Measurements from ENCODE around the gene IGDCC3.
"Not testable (repeated sequence)": the region's sequence is repeated elsewhere in the genome, so short reads cannot be mapped to it uniquely, and the experiment has no call there.

IGDCC3 gene

GRCh38 chr15:65410972-65411371 is 33.2 kb upstream of the IGDCC3 start:
- Mint-ChIP-seq H3K9me3 (no peaks in the 10 kb centered on the region), H3K4me1 (no peaks in the 10 kb centered on the region), H3K36me3 (no peaks in the 10 kb centered on the region), H3K27ac (no peak overlapping the region), H3K27me3 (peaks cover 4% of the 10 kb centered on the region), H3K4me3 (no peak overlapping the region)

- Mint-ChIP-seq H3K4me3 (no peak overlapping the region), H3K36me3 (no peaks in the 10 kb centered on the region), H3K27ac (no peak overlapping the region)
These were observed 32.2 kb upstream of the IGDCC3 start for GRCh38 chr15:65410036-65410435.

GRCh38 chr15:65409036-65409631 is 31.3 kb upstream of the IGDCC3 start:
- Mint-ChIP-seq H3K27ac (no peak overlapping the region), H3K4me1 (no peaks in the 10 kb centered on the region), H3K27me3 (peaks cover 4% of the 10 kb centered on the region), H3K4me3 (no peak overlapping the region), H3K36me3 (no peaks in the 10 kb centered on the region), H3K9me3 (no peaks in the 10 kb centered on the region)

More at GRCh38 chr15:65410036-65410435, 32.2 kb upstream of the IGDCC3 start:
- peaks cover 4% of the 10 kb centered on the region for H3K27me3 Mint-ChIP-seq
- H3K4me1 Mint-ChIP-seq: no peaks in the 10 kb centered on the region
- no peaks in the 10 kb centered on the region for H3K9me3 Mint-ChIP-seq

GRCh38 chr15:65408324-65409035 is 30.7 kb upstream of the IGDCC3 start:
- Mint-ChIP-seq H3K27ac (no peak overlapping the region), H3K9me3 (no peaks in the 10 kb centered on the region), H3K4me1 (no peaks in the 10 kb centered on the region), H3K4me3 (no peak overlapping the region), H3K27me3 (peaks cover 8% of the 10 kb centered on the region), H3K36me3 (no peaks in the 10 kb centered on the region)

- H3K27ac Mint-ChIP-seq: no peak overlapping the region
- H3K4me3 Mint-ChIP-seq: no peak overlapping the region
- no peaks in the 10 kb centered on the region for H3K36me3 Mint-ChIP-seq
- peaks cover 10% of the 10 kb centered on the region for H3K27me3 Mint-ChIP-seq
- no peaks in the 10 kb centered on the region for H3K9me3 Mint-ChIP-seq
- H3K4me1 Mint-ChIP-seq: no peaks in the 10 kb centered on the region
These were observed 28.7 kb upstream of the IGDCC3 start for GRCh38 chr15:65406424-65407000.

GRCh38 chr15:65405791-65406423 is 28.1 kb upstream of the IGDCC3 start:
- H3K4me3 Mint-ChIP-seq: no peak overlapping the region
- H3K4me1 Mint-ChIP-seq: no peaks in the 10 kb centered on the region
- peaks cover 13% of the 10 kb centered on the region for H3K27me3 Mint-ChIP-seq
- no peak overlapping the region for H3K27ac Mint-ChIP-seq
- H3K9me3 Mint-ChIP-seq: no peaks in the 10 kb centered on the region
- H3K36me3 Mint-ChIP-seq: no peaks in the 10 kb centered on the region

GRCh38 chr15:65404186-65404872 is 26.5 kb upstream of the IGDCC3 start:
- no peaks in the 10 kb centered on the region for H3K36me3 Mint-ChIP-seq
- no peak overlapping the region for H3K27ac Mint-ChIP-seq
- no peaks in the 10 kb centered on the region for H3K9me3 Mint-ChIP-seq
- no peak overlapping the region for H3K4me3 Mint-ChIP-seq
- peaks cover 17% of the 10 kb centered on the region for H3K27me3 Mint-ChIP-seq
- H3K4me1 Mint-ChIP-seq: no peaks in the 10 kb centered on the region

GRCh38 chr15:65402961-65403360 is 25.2 kb upstream of the IGDCC3 start:
- H3K36me3 Mint-ChIP-seq: no peaks in the 10 kb centered on the region
- no peak overlapping the region for H3K4me3 Mint-ChIP-seq
- no peak overlapping the region for H3K27ac Mint-ChIP-seq
- peaks cover 20% of the 10 kb centered on the region for H3K27me3 Mint-ChIP-seq
- H3K4me1 Mint-ChIP-seq: no peaks in the 10 kb centered on the region
- no peaks in the 10 kb centered on the region for H3K9me3 Mint-ChIP-seq

- no peak overlapping the region for H3K27ac Mint-ChIP-seq
- no peak overlapping the region for H3K4me3 Mint-ChIP-seq
- H3K27me3 Mint-ChIP-seq: peaks cover 27% of the 10 kb centered on the region
- H3K4me1 Mint-ChIP-seq: peaks cover 4% of the 10 kb centered on the region
- no peaks in the 10 kb centered on the region for H3K36me3 Mint-ChIP-seq
- H3K9me3 Mint-ChIP-seq: no peaks in the 10 kb centered on the region
These were observed 23.9 kb upstream of the IGDCC3 start for GRCh38 chr15:65401611-65402240.

- peaks cover 32% of the 10 kb centered on the region for H3K27me3 Mint-ChIP-seq
- peaks cover 10% of the 10 kb centered on the region for H3K4me1 Mint-ChIP-seq
- no peaks in the 10 kb centered on the region for H3K9me3 Mint-ChIP-seq
- H3K36me3 Mint-ChIP-seq: no peaks in the 10 kb centered on the region
- no peak overlapping the region for H3K27ac Mint-ChIP-seq
- H3K4me3 Mint-ChIP-seq: no peak overlapping the region
These were observed 23.2 kb upstream of the IGDCC3 start for GRCh38 chr15:65400760-65401610.

GRCh38 chr15:65399997-65400396 is 22.2 kb upstream of the IGDCC3 start:
- Mint-ChIP-seq H3K27me3 (peaks cover 38% of the 10 kb centered on the region), H3K9me3 (no peaks in the 10 kb centered on the region), H3K36me3 (no peaks in the 10 kb centered on the region), H3K4me3 (no peak overlapping the region), H3K4me1 (peaks cover 10% of the 10 kb centered on the region), H3K27ac (no peak overlapping the region)

- no peaks in the 10 kb centered on the region for H3K36me3 Mint-ChIP-seq
- peaks cover 46% of the 10 kb centered on the region for H3K27me3 Mint-ChIP-seq
- H3K9me3 Mint-ChIP-seq: no peaks in the 10 kb centered on the region
These were observed 21.4 kb upstream of the IGDCC3 start for GRCh38 chr15:65399001-65399706.

GRCh38 chr15:65398486-65398885 is 20.7 kb upstream of the IGDCC3 start:
- Mint-ChIP-seq H3K4me1 (peaks cover 10% of the 10 kb centered on the region), H3K27me3 (peaks cover 43% of the 10 kb centered on the region)
- H3K9me3 Mint-ChIP-seq, H3K36me3 Mint-ChIP-seq, H3K4me3 Mint-ChIP-seq, H3K27ac Mint-ChIP-seq: not testable (repeated sequence)

More at GRCh38 chr15:65399001-65399706, 21.4 kb upstream of the IGDCC3 start:
- Mint-ChIP-seq H3K27ac (no peak overlapping the region), H3K4me3 (no peak overlapping the region), H3K4me1 (peaks cover 10% of the 10 kb centered on the region)

GRCh38 chr15:65396965-65397317 is 19.1 kb upstream of the IGDCC3 start:
- Mint-ChIP-seq H3K4me1 (peaks cover 10% of the 10 kb centered on the region), H3K27me3 (peaks cover 41% of the 10 kb centered on the region), H3K36me3 (no peaks in the 10 kb centered on the region), H3K9me3 (no peaks in the 10 kb centered on the region), H3K27ac (no peak overlapping the region), H3K4me3 (peak overlapping the region; percentile 52)
